K562 (cell line): ENCODE measurements around the gene NPAS2. TPM values are rescaled to one million over a fixed set of nuclear protein-coding genes. Genes with fewer than 3 reads are reported as not detected.

Experiments used
- ATAC-seq: fragments of 200-7000 bp; cut with Tn5 transposase; 3 replicates; pipeline ENCODE4 v1.9.1; 2020; ENCODE audit warnings: moderate library complexity
- BruUV-seq: library from RNA; stranded (reverse); fragments of 400-500 nt; replicated peaks from 2 replicates; lab custom pipeline; 2021; lab: Mats Ljungman, UMichigan
- CTCF ChIA-PET: fragments of 300-600 bp; formaldehyde crosslinking; extraction: SDS; loops from one replicate; lab custom pipeline; 2021; ENCODE audit warnings: low intra/inter-chr PET ratio; lab: Yijun Ruan, JAX
- POLR2A ChIA-PET: fragments of 300-600, 350-650 bp; sonication (Branson Sonifier 250); formaldehyde crosslinking; extraction: SDS; loops from one replicate; lab custom pipeline; 2021; ENCODE audit warnings: antibody characterized with exemption, inconsistent platforms; lab: Yijun Ruan, JAX
- DNase-seq, 4 experiments: peaks; one replicate each; pipeline versions ENCODE4 v3.0.0 to v3.0.0-alpha.2; 2011 to 2018; ENCODE audit warnings: low spot score in 3 of 4, mixed read lengths in 3 of 4; ENCODE audit errors: extremely low read depth in 1 of 4
- FAIRE-seq: peaks from 2 replicates; lab custom pipeline; 2011; peaks lifted over from hg19 to GRCh38; lab: Jason Lieb, UNC
- H2AFZ ChIP-seq: 2 replicates; pipeline ENCODE4 v1.6.0; 2011; ENCODE audit warnings: low read depth, low read length, control low read depth, inconsistent platforms
- H3K27ac ChIP-seq: fragments of 200-600 bp; 3 replicates; pipeline ENCODE4 v1.8.0; 2011; ENCODE audit warnings: low read depth, mild to moderate bottlenecking, control low read depth, inconsistent platforms, low read length, moderate library complexity, mixed read lengths; ENCODE audit errors: extremely low read depth
- H3K27me3 ChIP-seq, 2 experiments: fragments of 300-600 bp in 1 of 2; 2 replicates in 1 of 2; 3 replicates in 1 of 2; pipeline versions ENCODE4 v1.6.0 to v1.8.0; 2011; ENCODE audit warnings: inconsistent platforms in 2 of 2, low read length in 2 of 2, mild to moderate bottlenecking in 1 of 2, mixed read lengths in 1 of 2, moderate library complexity in 1 of 2; ENCODE audit not compliant: control insufficient read depth in 2 of 2, insufficient read depth in 2 of 2
- H3K36me3 ChIP-seq: fragments of 300-600 bp; 3 replicates; pipeline ENCODE4 v1.8.0; 2011; ENCODE audit warnings: mild to moderate bottlenecking, low read length, inconsistent platforms; ENCODE audit not compliant: control insufficient read depth, insufficient read depth
- H3K4me1 ChIP-seq, 2 experiments: fragments of 200-600 bp in 1 of 2; replicated peaks in 1 of 2; 2 replicates in 1 of 2; 3 replicates in 1 of 2; pipeline versions ENCODE4 v1.5.1 to v1.8.0; 2011; ENCODE audit warnings: inconsistent platforms in 2 of 2, low read length in 2 of 2, mild to moderate bottlenecking in 1 of 2, mixed read lengths in 1 of 2, moderate library complexity in 1 of 2; ENCODE audit not compliant: control insufficient read depth in 2 of 2, insufficient read depth in 2 of 2
- H3K4me2 ChIP-seq: 2 replicates; pipeline ENCODE4 v1.6.1; 2011; ENCODE audit warnings: low read length, control low read depth, inconsistent platforms, mixed read lengths; ENCODE audit not compliant: insufficient read depth
- H3K4me3 ChIP-seq: fragments of 200-600 bp; sonication (generic), shearing (Covaris generic); 2 replicates; pipeline ENCODE4 v1.5.1; 2016; ENCODE audit warnings: control low read depth, inconsistent platforms
- H3K79me2 ChIP-seq: fragments of 200-600 bp; 3 replicates; pipeline ENCODE4 v1.8.0; 2011; ENCODE audit warnings: low read length, inconsistent platforms; ENCODE audit not compliant: control insufficient read depth, insufficient read depth
- H3K9ac ChIP-seq, 2 experiments: 2 replicates each; pipeline versions ENCODE4 v1.6.0 to v1.6.1; 2011; ENCODE audit warnings: low read depth in 2 of 2, low read length in 2 of 2, control low read depth in 1 of 2, inconsistent platforms in 1 of 2, mild to moderate bottlenecking in 1 of 2, mixed read lengths in 1 of 2; ENCODE audit not compliant: insufficient read depth in 1 of 2
- H3K9me1 ChIP-seq: one replicate; pipeline ENCODE4 v1.6.0; 2011; ENCODE audit warnings: inconsistent platforms, mild to moderate bottlenecking, low read length, moderate library complexity; ENCODE audit not compliant: control insufficient read depth, insufficient read depth
- H3K9me3 ChIP-seq: replicated peaks from 2 replicates; pipeline ENCODE4 v1.5.1; 2011; ENCODE audit warnings: low read depth, low read length, inconsistent platforms; ENCODE audit not compliant: control insufficient read depth, insufficient read depth
- H4K20me1 ChIP-seq: replicated peaks from 2 replicates; pipeline ENCODE4 v1.6.1; 2011; ENCODE audit warnings: low read length, inconsistent platforms, mixed read lengths; ENCODE audit not compliant: control insufficient read depth, insufficient read depth
- ARHGAP35 ChIP-seq: fragments of 450-650 bp; IDR thresholded peaks from 2 replicates; pipeline ENCODE4 v1.6.1; 2018; ENCODE audit not compliant: partially characterized antibody
- BRF1 ChIP-seq: IDR thresholded peaks from 3 replicates; pipeline ENCODE4 v1.6.1; 2011; ENCODE audit warnings: borderline replicate concordance, mild to moderate bottlenecking; ENCODE audit not compliant: insufficient read length; ENCODE audit errors: extremely low read depth
- CBFA2T3 ChIP-seq: fragments of 450-650 bp; IDR thresholded peaks from 2 replicates; pipeline ENCODE4 v1.6.1; 2017
- ELF4 ChIP-seq: fragments of 450-650 bp; formaldehyde crosslinking; IDR thresholded peaks from 2 replicates; pipeline ENCODE4 v1.4.0; 2022; ENCODE audit warnings: missing genetic modification characterization
- GTF2F1 ChIP-seq: IDR thresholded peaks from 2 replicates; pipeline ENCODE4 v1.6.1; 2011; ENCODE audit warnings: low read depth, low read length, improper control_type of control experiment
- IFI16 ChIP-seq: fragments of 250-450 bp; sonication (Bioruptor Pico); IDR thresholded peaks from 2 replicates; pipeline ENCODE4 v2.1.2; 2022; ENCODE audit warnings: mild to moderate bottlenecking, inconsistent platforms
- PCBP2 ChIP-seq: fragments of 200-400 bp; formaldehyde crosslinking; IDR thresholded peaks from 2 replicates; pipeline ENCODE4 v1.6.1; 2018; ENCODE audit warnings: low read length, low read depth, mild to moderate bottlenecking, moderate library complexity; ENCODE audit not compliant: poor library complexity, severe bottlenecking
- PHB2 ChIP-seq: fragments of 450-650 bp; IDR thresholded peaks from 2 replicates; pipeline ENCODE4 v1.6.1; 2017; ENCODE audit warnings: low read depth
- SMARCE1 ChIP-seq: fragments of 450-650 bp; IDR thresholded peaks from 2 replicates; pipeline ENCODE4 v1.7.1; 2016; ENCODE audit warnings: mild to moderate bottlenecking
- SRSF9 ChIP-seq: fragments of 200-400 bp; formaldehyde crosslinking; IDR thresholded peaks from 2 replicates; pipeline ENCODE4 v1.6.1; 2017; ENCODE audit warnings: low read depth, low read length, borderline replicate concordance
- ZNF316 ChIP-seq: fragments of 450-650 bp; IDR thresholded peaks from 2 replicates; pipeline ENCODE4 v1.6.1; 2016
- ZNF699 ChIP-seq: fragments of 250-450 bp; sonication (Bioruptor Pico); IDR thresholded peaks from 2 replicates; pipeline ENCODE4 v1.8.0; 2021; ENCODE audit warnings: mild to moderate bottlenecking, moderate library complexity; ENCODE audit not compliant: insufficient replicate concordance
- ZNF75A ChIP-seq: fragments of 450-650 bp; formaldehyde crosslinking; IDR thresholded peaks from 2 replicates; pipeline ENCODE4 v1.4.0; 2020; ENCODE audit warnings: mild to moderate bottlenecking
- WGBS: fragments of 100-300 bp; shearing (Covaris generic); methylation state at CpG from one replicate; pipeline ENCODE4 v1.1.6; 2016; ENCODE audit warnings: low coverage, mixed read lengths; ENCODE audit not compliant: insufficient coverage; ENCODE audit errors: missing lambda C conversion rate; 5-methylcytosine and 5-hydroxymethylcytosine counted together
- in situ Hi-C: fragments of 300-500 bp; cut with MboI; formaldehyde crosslinking; loops from 4 replicates; pipeline ENCODE4 v1.15.0; 2018; ENCODE audit warnings: inconsistent platforms, mixed read lengths
- intact Hi-C: fragments of 100-400 bp; cut with micrococcal nuclease; formaldehyde crosslinking; loops from 2 replicates; pipeline ENCODE4 v1.14.2; 2022
- polyA plus RNA-seq, 8 experiments: library from polyadenylated mRNA; depleted of rRNA in 4 of 8; stranded (reverse) in 5 of 8; unstranded in 3 of 8; fragments of >200 nt; fragmentation: Nextera tagmentation in 2 of 8; fragmentation: Illumina TruSeq in 1 of 8; extraction: Ambion mirVana in 2 of 8; extraction: Trizol in 1 of 8; gene quantifications; 2 replicates each; pipeline versions ENCODE4 v1.2.1 to v1.2.3, GENCODE V29; 2011 to 2014; ENCODE audit warnings: inconsistent platforms in 1 of 8, missing spikeins in 1 of 8
- total RNA-seq, 7 experiments: library from RNA; depleted of rRNA in 6 of 7; stranded (reverse); fragments of >200 nt in 6 of 7; fragmentation: Illumina TruSeq in 2 of 7; extraction: Trizol in 2 of 7; gene quantifications; 2 replicates each; pipeline versions ENCODE4 v1.2.1 to v1.2.3, GENCODE V29; 2011 to 2021; ENCODE audit warnings: low replicate concordance in 1 of 7
- TF ChIP-seq, protein P1 (sequence below): fragments of 250-450 bp; sonication (Bioruptor Pico); IDR thresholded peaks from 2 replicates; pipeline ENCODE4 v1.8.0; 2022; ENCODE audit warnings: moderate library complexity, mild to moderate bottlenecking, inconsistent platforms
- TF ChIP-seq, protein P2 (sequence below): fragments of 250-450 bp; sonication (Bioruptor Pico); IDR thresholded peaks from 2 replicates; pipeline ENCODE4 v1.5.0; 2021
- TF ChIP-seq, protein P3 (sequence below), 2 experiments: fragments of 150-350 bp in 1 of 2; IDR thresholded peaks; 2 replicates each; pipeline ENCODE4 v1.6.1; 2012 to 2016; ENCODE audit warnings: low read depth in 2 of 2, low read length in 2 of 2, mild to moderate bottlenecking in 1 of 2, moderate library complexity in 1 of 2
- TF ChIP-seq, protein P4 (sequence below): sonication (generic); formaldehyde crosslinking; IDR thresholded peaks from 2 replicates; pipeline ENCODE4 v1.8.0; 2022; ENCODE audit warnings: missing genetic modification reagents, mild to moderate bottlenecking, moderate library complexity, borderline replicate concordance

The NPAS2 gene
- total and polyA plus RNA-seq, 9 of the 15 experiments (the other 6 are each of a cell fraction or from before 2014, with no cell fraction given): 0.06 to 0.29 (median 0.07) TPM; not detected in 5

DNA sequence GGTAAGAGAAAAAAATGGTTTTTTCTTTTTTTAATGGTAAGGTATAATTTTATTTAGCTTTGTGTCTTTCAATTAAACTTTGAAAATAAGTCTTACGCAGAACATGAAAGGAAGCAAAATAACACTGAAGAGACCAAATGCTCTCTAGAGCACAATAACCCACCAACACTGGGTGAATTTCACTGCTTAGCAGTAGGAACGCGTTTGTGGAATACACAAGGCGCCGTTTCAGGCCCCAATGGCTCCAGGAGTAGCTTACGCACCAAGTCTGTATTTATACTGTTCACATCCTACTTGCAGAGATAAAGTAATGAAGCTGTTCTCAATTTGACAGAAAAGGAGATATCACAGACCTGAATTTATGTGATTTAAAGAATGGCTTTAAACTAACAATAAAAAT is 205.6 kb downstream of the NPAS2 start:
- FAIRE-seq (no peak), ATAC-seq (no peak)
- in situ Hi-C loops: loop anchor here (5.0 kb wide), 1 partner anchor 182 kb away; no protein-coding TSS in a partner anchor

More for the DNA sequence above, 205.6 kb downstream of the NPAS2 start:
- ChIA-PET POLR2A (no interaction called here), CTCF (no interaction called here)
- TF ChIP-seq, protein P1, sequence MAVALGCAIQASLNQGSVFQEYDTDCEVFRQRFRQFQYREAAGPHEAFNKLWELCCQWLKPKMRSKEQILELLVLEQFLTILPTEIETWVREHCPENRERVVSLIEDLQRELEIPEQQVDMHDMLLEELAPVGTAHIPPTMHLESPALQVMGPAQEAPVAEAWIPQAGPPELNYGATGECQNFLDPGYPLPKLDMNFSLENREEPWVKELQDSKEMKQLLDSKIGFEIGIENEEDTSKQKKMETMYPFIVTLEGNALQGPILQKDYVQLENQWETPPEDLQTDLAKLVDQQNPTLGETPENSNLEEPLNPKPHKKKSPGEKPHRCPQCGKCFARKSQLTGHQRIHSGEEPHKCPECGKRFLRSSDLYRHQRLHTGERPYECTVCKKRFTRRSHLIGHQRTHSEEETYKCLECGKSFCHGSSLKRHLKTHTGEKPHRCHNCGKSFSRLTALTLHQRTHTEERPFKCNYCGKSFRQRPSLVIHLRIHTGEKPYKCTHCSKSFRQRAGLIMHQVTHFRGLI (CRISPR knock-in tag): no peak
- TF ChIP-seq, protein P2, sequence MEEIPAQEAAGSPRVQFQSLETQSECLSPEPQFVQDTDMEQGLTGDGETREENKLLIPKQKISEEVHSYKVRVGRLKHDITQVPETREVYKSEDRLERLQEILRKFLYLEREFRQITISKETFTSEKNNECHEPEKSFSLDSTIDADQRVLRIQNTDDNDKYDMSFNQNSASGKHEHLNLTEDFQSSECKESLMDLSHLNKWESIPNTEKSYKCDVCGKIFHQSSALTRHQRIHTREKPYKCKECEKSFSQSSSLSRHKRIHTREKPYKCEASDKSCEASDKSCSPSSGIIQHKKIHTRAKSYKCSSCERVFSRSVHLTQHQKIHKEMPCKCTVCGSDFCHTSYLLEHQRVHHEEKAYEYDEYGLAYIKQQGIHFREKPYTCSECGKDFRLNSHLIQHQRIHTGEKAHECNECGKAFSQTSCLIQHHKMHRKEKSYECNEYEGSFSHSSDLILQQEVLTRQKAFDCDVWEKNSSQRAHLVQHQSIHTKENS (CRISPR knock-in tag): no peak
- TF ChIP-seq, protein P3, sequence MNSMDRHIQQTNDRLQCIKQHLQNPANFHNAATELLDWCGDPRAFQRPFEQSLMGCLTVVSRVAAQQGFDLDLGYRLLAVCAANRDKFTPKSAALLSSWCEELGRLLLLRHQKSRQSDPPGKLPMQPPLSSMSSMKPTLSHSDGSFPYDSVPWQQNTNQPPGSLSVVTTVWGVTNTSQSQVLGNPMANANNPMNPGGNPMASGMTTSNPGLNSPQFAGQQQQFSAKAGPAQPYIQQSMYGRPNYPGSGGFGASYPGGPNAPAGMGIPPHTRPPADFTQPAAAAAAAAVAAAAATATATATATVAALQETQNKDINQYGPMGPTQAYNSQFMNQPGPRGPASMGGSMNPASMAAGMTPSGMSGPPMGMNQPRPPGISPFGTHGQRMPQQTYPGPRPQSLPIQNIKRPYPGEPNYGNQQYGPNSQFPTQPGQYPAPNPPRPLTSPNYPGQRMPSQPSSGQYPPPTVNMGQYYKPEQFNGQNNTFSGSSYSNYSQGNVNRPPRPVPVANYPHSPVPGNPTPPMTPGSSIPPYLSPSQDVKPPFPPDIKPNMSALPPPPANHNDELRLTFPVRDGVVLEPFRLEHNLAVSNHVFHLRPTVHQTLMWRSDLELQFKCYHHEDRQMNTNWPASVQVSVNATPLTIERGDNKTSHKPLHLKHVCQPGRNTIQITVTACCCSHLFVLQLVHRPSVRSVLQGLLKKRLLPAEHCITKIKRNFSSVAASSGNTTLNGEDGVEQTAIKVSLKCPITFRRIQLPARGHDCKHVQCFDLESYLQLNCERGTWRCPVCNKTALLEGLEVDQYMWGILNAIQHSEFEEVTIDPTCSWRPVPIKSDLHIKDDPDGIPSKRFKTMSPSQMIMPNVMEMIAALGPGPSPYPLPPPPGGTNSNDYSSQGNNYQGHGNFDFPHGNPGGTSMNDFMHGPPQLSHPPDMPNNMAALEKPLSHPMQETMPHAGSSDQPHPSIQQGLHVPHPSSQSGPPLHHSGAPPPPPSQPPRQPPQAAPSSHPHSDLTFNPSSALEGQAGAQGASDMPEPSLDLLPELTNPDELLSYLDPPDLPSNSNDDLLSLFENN (IDR thresholded peaks at IDR 0.05; ENCODE audit: low read depth in 2 of 2, low read length in 2 of 2): no peak
- TF ChIP-seq PCBP2 (no peak), PHB2 (no peak), ZNF316 (no peak), ZNF699 (no peak), BRF1 (no peak), SMARCE1 (no peak), ELF4 (CRISPR knock-in tag) (no peak), IFI16 (CRISPR knock-in tag) (no peak), GTF2F1 (no peak), CBFA2T3 (no peak), SRSF9 (no peak), ZNF75A (CRISPR knock-in tag) (no peak), ARHGAP35 (no peak)
- TF ChIP-seq, protein P4, sequence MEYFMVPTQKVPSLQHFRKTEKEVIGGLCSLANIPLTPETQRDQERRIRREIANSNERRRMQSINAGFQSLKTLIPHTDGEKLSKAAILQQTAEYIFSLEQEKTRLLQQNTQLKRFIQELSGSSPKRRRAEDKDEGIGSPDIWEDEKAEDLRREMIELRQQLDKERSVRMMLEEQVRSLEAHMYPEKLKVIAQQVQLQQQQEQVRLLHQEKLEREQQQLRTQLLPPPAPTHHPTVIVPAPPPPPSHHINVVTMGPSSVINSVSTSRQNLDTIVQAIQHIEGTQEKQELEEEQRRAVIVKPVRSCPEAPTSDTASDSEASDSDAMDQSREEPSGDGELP: no peak
- Histone ChIP-seq H3K4me3 (no peak overlapping the region), H3K36me3 (peaks cover under 1% of the 10 kb centered on the region; the same call in 2 of the 3 replicates), H3K9me1 (no peaks in the 10 kb centered on the region), H3K4me2 (no peak overlapping the region), H3K79me2 (no peaks in the 10 kb centered on the region), H4K20me1 (no peaks in the 10 kb centered on the region), H3K27me3 (peaks cover 0 to 5% of the 10 kb centered on the region in 2 experiments; a peak in 1 of 5 replicates), H2AFZ (no peak overlapping the region), H3K9ac (no peak overlapping the region), H3K9me3 (no peaks in the 10 kb centered on the region), H3K27ac (no peak overlapping the region), H3K4me1 (no peaks in the 10 kb centered on the region; a peak in 1 of 5 replicates)
- no TSS peak for BruUV-seq
- DNase-seq: no peak
- intact Hi-C loops: no loop called here
- WGBS: 88% methylated on average over 6 of the region's 6 CpGs
